Measurements from ENCODE around the gene DIP2B.

The DIP2B gene

GRCh38 chr12:50775251-50775650 is 270.5 kb downstream of the DIP2B start:
- no peak for TF ChIP-seq CTCF (IDR thresholded peaks at IDR 0.05; ENCODE audit: extremely low read depth, missing control alignments)
- no peak for DNase-seq (ENCODE audit: low spot score)

DNA sequence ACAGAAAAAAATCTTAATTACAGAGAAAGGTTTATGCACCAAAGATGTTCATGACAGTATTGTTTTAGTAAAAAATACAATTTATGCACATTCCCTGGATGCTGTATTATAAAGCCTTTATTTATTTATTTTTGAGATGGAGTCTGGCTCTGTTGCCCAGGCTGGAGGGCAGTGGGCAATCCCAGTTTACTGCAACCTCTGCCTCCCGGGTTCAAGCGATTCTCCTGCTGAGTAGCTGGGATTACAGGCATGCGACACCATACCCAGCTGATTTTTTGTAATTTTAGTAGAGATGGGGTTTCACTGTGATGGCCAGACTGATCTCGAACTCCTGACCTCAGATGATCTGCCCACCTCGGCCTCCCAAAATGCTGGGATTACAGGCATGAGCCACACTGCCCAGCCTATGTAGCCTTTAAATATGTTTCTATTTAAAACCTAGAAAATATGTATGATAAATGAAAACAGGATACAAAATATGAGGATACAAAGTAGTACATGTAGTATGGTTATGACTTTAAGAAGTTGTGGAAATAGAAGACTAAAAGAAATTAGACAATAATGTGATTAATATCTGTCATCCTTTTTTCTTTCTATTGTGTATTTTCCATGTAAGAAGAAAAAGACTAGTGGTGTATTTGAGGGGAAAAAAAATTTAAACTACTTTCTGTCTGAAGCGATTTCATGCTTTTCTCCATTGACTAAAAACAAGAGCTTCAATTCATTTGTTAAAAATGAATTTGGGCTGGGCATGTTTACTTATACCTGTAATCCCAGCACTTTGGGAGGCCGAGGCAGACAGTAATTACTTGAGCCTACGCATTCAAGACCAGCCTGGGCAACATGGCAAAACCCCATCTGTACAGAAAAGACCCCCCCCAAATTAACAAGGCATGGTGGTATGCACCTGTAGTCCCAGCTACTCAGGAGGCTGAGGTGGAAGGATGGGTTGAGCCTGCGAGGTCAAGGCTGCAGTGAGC is 272.3 kb downstream of the DIP2B start:
- DNase-seq (ENCODE audit: low spot score): no peak
- TF ChIP-seq CTCF (IDR thresholded peaks at IDR 0.05; ENCODE audit: extremely low read depth, missing control alignments): no peak

- no peak for TF ChIP-seq CTCF (IDR thresholded peaks at IDR 0.05; ENCODE audit: extremely low read depth, missing control alignments)
- no peak for DNase-seq (ENCODE audit: low spot score)
Observed at GRCh38 chr12:50778663-50779590, 274.1 kb downstream of the DIP2B start.

GRCh38 chr12:50780013-50780412 is 275.2 kb downstream of the DIP2B start:
- DNase-seq (ENCODE audit: low spot score): no peak
- no peak for TF ChIP-seq CTCF (IDR thresholded peaks at IDR 0.05; ENCODE audit: extremely low read depth, missing control alignments)

DNA sequence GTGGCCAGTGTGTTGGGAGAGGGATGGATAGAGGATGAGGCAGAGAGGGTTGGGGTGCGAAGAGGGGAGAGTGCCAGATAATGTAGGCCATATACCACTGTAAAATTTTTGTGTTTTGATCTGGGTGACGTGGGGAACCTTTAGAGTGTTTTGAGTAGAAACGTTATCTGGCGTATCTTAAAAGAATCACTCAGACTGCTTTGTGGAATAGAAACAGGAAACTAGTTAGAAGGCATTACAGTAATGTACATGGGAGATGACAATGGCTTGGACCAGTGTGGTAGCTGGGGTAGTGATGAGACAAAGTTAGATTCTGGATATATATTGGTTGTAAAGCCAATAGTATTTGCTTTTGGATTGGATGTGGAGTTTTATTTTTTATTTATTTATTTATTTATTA is 279.7 kb downstream of the DIP2B start:
- no peak for DNase-seq (ENCODE audit: low spot score)
- no peak for TF ChIP-seq CTCF (IDR thresholded peaks at IDR 0.05; ENCODE audit: extremely low read depth, missing control alignments)

GRCh38 chr12:50785406-50786001 is 280.7 kb downstream of the DIP2B start:
- no peak for TF ChIP-seq CTCF (IDR thresholded peaks at IDR 0.05; ENCODE audit: extremely low read depth, missing control alignments)
- DNase-seq (ENCODE audit: low spot score): no peak
